NCI-H2107 (cell line): ENCODE measurements around the gene MUC12.
"Not testable (repeated sequence)": the region's sequence is repeated elsewhere in the genome, so short reads cannot be mapped to it uniquely, and the experiment has no call there.

Experiments used
- DNase-seq: peaks from one replicate; lab custom pipeline; 2025; lab: John Stamatoyannopoulos, UW

Gene MUC12

DNA sequence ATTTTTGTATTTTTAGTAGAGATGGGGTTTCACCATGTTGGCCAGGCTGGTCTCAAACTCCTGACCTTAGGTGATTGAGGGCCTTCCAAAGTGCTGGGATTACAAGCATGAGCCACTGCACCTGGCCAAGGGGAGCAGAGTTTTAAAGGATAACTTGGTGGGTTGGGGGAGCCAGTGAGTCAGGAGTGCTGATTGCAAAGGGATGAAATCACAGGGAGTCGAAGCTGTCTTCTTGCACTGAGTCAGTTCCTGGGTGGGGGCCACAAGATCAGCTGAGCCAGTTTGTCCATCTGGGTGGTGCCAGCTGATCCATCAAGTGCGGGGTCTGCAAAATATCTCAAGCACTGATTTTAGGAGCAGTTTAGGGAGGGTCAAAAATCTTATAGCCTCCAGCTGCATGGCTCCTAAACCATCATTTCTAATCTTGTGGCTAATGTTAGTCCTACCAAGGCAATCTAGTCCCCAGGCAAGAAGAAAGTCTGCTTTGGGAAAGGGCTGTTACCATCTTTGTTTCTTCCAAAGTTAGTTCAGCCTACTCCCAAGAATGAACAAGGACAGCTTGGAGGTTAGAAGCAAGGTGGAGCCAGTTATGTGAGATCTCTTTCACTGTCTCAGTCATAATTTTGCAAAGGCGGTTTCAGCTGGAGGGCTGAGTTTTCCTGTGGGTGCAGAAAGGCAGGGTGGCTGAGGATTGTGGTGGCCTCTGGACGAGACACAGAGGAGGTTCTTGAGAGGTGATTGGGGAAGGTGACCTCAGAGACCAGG is 15.8 kb downstream of the MUC12 start:
- DNase-seq = not testable (repeated sequence)

DNA sequence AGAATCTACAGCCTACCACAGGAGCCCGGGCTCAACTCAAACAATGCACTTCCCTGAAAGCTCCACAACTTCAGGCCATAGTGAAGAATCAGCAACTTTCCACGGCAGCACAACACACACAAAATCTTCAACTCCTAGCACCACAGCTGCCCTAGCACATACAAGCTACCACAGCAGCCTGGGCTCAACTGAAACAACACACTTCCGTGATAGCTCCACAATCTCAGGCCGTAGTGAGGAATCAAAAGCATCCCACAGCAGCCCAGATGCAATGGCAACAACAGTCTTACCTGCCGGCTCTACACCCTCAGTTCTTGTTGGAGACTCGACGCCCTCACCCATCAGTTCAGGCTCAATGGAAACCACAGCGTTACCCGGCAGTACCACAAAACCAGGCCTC is 22.3 kb downstream of the MUC12 start:
- DNase-seq = no peak

DNA sequence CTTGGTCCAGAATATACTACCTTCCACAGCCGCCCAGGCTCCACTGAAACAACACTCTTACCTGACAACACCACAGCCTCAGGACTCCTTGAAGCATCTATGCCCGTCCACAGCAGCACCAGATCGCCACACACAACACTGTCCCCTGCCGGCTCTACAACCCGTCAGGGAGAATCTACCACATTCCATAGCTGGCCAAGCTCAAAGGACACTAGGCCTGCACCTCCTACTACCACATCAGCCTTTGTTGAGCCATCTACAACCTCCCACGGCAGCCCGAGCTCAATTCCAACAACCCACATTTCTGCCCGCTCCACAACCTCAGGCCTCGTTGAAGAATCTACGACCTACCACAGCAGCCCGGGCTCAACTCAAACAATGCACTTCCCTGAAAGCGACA is 22.9 kb downstream of the MUC12 start:
- DNase-seq = not testable (repeated sequence)

DNA sequence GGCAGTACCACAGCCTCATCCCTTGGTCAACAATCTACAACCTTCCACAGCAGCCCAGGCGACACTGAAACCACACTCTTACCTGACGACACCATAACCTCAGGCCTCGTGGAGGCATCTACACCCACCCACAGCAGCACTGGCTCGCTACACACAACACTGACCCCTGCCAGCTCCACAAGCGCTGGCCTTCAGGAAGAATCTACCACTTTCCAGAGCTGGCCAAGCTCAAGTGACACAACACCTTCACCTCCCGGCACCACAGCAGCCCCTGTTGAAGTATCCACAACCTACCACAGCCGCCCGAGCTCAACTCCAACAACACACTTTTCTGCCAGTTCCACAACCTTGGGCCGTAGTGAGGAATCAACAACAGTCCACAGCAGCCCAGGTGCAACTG is 25.3 kb downstream of the MUC12 start:
- not testable (repeated sequence) for DNase-seq

GRCh38 chr7:100998530-100998929 is 29.2 kb downstream of the MUC12 start:
- DNase-seq = not testable (repeated sequence)

- not testable (repeated sequence) for DNase-seq
Measured at GRCh38 chr7:100999334-100999733, 30.0 kb downstream of the MUC12 start.

DNA sequence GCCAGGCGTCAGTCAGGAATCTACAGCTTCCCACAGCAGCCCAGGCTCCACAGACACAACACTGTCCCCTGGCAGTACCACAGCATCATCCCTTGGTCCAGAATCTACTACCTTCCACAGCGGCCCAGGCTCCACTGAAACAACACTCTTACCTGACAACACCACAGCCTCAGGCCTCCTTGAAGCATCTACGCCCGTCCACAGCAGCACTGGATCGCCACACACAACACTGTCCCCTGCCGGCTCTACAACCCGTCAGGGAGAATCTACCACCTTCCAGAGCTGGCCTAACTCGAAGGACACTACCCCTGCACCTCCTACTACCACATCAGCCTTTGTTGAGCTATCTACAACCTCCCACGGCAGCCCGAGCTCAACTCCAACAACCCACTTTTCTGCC is 30.7 kb downstream of the MUC12 start:
- not testable (repeated sequence) for DNase-seq

DNA sequence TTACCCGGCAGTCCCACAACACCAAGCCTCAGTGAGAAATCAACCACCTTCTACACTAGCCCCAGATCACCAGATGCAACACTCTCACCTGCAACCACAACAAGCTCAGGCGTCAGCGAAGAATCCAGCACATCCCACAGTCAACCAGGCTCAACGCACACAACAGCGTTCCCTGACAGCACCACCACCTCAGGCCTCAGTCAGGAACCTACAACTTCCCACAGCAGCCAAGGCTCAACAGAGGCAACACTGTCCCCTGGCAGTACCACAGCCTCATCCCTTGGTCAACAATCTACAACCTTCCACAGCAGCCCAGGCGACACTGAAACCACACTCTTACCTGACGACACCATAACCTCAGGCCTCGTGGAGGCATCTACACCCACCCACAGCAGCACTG is 33.0 kb downstream of the MUC12 start:
- not testable (repeated sequence) for DNase-seq

GRCh38 chr7:101007361-101007760 is 38.0 kb downstream of the MUC12 start:
- DNase-seq = not testable (repeated sequence)

DNA sequence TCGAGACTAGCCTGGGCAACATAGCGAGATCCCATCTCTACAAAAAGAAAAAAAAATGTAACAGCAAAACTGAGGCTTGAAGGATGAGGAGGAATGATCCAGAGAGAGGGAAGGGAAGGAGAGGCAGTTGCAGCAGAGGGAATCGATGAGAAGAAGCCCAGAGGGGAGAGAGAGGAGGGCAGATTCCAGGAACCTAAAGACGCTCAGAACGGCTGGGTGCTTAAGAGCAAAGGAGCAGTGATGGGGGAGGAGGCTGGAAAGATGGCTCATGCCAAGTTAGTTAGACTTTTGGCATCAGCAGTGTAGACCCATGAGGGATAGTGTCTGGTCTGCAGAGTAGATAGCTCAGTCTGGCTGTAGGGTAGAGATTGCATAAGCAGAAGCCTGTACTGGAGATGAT is 40.3 kb downstream of the MUC12 start:
- no peak for DNase-seq

GRCh38 chr7:101012931-101013330 is 43.6 kb downstream of the MUC12 start:
- DNase-seq = no peak

DNA sequence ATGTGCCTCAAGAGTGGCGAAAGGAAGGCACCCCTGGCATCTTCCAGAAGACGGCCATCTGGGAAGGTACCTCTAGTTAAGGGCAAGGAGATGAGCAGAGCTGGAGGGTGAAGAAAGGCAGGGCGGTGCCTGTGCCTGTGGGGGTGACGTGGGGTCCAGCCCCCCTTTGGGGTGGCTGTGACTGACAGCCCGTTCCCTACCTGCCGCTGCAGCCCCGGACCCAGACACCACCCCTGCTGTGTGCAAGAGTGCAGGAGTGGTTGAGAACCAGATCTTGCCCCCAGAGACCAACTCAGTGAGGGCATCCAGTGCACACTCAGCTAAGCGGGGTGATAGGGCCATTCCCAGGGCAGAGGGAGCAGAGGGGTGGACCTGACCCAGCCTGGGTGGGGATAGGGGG is 46.3 kb downstream of the MUC12 start:
- DNase-seq = no peak

- no peak for DNase-seq
Measured at GRCh38 chr7:101017064-101017777, 47.9 kb downstream of the MUC12 start.

DNA sequence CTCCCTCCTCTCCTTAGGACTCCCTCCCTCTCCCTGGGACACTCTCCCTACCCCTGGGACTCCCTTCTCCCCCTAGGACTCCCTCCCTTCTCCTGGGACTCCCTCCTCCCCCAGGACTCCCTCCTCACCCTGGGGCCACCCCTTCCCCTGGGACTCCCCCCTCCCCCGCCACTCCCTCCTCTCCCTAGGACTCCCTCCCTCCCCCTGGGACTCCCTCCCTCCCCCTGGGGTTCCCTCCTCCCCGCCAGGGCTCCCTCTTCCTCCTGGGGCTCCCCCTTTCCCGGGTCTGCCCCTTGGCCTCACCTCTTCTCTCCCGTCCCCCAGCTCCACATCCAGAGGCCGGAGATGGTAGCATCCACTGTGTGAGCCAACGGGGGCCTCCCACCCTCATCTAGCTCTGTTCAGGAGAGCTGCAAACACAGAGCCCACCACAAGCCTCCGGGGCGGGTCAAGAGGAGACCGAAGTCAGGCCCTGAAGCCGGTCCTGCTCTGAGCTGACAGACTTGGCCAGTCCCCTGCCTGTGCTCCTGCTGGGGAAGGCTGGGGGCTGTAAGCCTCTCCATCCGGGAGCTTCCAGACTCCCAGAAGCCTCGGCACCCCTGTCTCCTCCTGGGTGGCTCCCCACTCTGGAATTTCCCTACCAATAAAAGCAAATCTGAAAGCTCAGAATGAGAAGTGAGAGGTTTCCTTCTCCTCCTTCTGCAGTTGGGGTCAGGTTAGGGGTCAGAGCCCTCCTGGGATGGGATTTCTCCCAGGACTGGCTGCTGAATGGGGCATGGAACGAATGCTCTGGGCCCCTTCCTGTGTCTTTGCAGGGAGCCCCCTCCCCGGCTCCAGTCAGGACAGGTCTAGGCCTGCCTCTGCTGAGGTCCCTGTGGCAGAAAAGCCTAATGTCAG is 49.2 kb downstream of the MUC12 start:
- DNase-seq = no peak

DNA sequence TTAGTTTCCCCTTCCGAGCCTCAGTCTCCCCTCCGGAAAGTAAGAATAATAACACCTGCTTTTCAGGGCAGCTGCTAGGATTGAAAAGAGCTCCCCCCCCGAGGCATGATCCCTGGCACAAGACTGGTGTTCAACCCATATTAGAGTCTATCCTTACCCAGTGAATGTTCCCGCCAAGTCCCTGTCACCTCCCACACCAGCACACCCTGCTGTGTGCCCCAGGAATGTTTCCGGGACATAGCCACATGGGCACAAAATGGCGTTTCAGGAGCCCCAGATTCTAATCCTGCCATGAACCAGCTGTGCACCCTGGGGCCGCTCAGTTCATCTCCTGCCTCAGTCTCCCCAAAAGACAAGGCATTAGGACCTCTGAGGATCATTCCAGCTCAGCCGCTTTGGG is 51.1 kb downstream of the MUC12 start:
- DNase-seq = no peak

GRCh38 chr7:101021703-101022102 is 52.3 kb downstream of the MUC12 start:
- DNase-seq = no peak

DNA sequence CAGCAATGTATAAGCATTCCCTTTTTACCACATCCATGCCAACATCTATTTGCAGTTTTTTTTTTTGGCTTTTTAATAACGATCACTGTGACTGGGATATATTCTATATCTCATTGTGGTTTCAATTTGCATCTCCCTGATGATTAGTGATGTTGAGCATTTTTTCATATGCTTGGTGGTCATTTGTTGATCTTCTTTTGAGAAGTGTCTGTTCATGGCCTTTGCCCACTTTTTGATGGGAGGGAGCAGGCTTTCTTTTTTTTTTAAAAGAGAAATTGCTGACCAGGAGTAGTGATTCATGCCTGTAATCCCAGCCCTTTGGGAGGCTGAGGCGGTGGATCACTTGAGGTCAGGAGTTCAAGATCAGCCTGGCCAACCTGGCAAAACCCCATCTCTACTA is 54.5 kb downstream of the MUC12 start:
- DNase-seq = no peak

DNA sequence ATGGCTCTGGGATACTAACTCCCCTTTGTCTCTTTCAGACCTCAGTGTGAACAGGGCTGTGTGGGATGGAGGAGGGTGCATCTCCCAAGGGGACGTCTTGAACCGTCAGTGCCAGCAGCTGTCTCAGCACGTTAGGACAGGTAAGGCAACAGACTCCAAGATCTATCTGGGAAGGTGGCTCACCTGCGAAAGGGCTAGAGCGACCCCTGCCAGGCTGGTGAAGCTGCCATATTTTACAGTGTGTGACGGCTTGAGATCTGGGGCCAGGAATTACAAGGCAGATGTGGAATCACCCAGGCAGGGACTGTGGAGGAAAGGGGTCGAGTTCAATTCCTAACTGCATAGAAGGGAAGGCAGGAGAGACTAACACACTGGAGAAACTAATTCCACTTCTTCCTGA is 61.7 kb downstream of the MUC12 start:
- DNase-seq = no peak

GRCh38 chr7:101035941-101036340 is 66.6 kb downstream of the MUC12 start:
- DNase-seq = no peak

- DNase-seq = not testable (repeated sequence)
Measured at GRCh38 chr7:101041283-101041682, 71.9 kb downstream of the MUC12 start.

GRCh38 chr7:101058355-101058754 is 89.0 kb downstream of the MUC12 start:
- no peak for DNase-seq

DNA sequence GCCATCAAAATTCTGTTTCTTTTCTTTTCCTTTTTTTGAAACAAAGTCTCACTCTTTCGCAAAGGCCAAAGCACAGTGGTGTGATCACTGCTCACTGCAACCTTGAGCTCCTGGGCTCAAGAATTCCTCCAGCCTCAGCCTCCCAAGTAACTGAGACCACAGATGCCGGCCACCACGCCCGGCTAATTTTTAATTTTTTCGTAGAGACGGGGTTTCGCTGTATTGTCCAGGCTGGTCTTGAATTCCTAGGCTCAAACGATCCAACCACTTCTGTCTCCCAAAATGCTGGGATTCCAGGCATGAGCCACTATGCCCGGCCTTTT is 90.2 kb downstream of the MUC12 start:
- DNase-seq = no peak

- DNase-seq = no peak
Measured at GRCh38 chr7:101060992-101061391, 91.6 kb downstream of the MUC12 start.
